Smooth muscle cell (in vitro differentiated cells): ENCODE data around the gene SYCE1L. TPM values are rescaled to one million over a fixed set of nuclear protein-coding genes. Genes with fewer than 3 reads are reported as not detected.
"Not testable (repeated sequence)": the region's sequence is repeated elsewhere in the genome, so short reads cannot be mapped to it uniquely, and the experiment has no call there.

Experiments used
- DNase-seq: peaks from one replicate; lab custom pipeline; 2025; ENCODE audit not compliant: unreplicated experiment; lab: John Stamatoyannopoulos, UW
- H2AFZ ChIP-seq: fragments of 200-600 bp; sonication (generic); 2 replicates; pipeline ENCODE4 v1.6.0; 2016; ENCODE audit warnings: antibody characterized with exemption, low read depth, mild to moderate bottlenecking
- H3F3A ChIP-seq: fragments of 200-600 bp; sonication (generic); 2 replicates; pipeline ENCODE4 v1.6.0; 2017; ENCODE audit warnings: antibody characterized with exemption, low read depth
- H3K27ac ChIP-seq: fragments of 200-600 bp; sonication (generic); 2 replicates; pipeline ENCODE4 v1.5.1; 2016; ENCODE audit warnings: low read depth, mild to moderate bottlenecking
- H3K27me3 ChIP-seq: fragments of 200-600 bp; sonication (generic); 2 replicates; pipeline ENCODE4 v1.6.1; 2016; ENCODE audit warnings: low read depth, mild to moderate bottlenecking
- H3K36me3 ChIP-seq: fragments of 200-600 bp; sonication (generic); 2 replicates; pipeline ENCODE4 v1.5.1; 2016; ENCODE audit warnings: low read depth
- H3K4me1 ChIP-seq: fragments of 200-600 bp; sonication (generic); 2 replicates; pipeline ENCODE4 v1.5.1; 2016; ENCODE audit warnings: low read depth
- H3K4me2 ChIP-seq: fragments of 200-600 bp; sonication (generic); 2 replicates; pipeline ENCODE4 v1.6.0; 2016; ENCODE audit warnings: mild to moderate bottlenecking
- H3K4me3 ChIP-seq: fragments of 200-600 bp; sonication (generic); 2 replicates; pipeline ENCODE4 v1.5.1; 2016; ENCODE audit warnings: mild to moderate bottlenecking
- H3K79me2 ChIP-seq: fragments of 200-600 bp; sonication (generic); 2 replicates; pipeline ENCODE4 v1.6.0; 2016; ENCODE audit warnings: low read depth, mild to moderate bottlenecking
- H3K9ac ChIP-seq: fragments of 200-600 bp; sonication (generic); 2 replicates; pipeline ENCODE4 v1.6.0; 2016; ENCODE audit warnings: low read depth
- H3K9me3 ChIP-seq: fragments of 200-600 bp; sonication (generic); replicated peaks from 2 replicates; pipeline ENCODE4 v1.5.1; 2016; ENCODE audit warnings: low read depth
- H4K20me1 ChIP-seq: fragments of 200-600 bp; sonication (generic); 2 replicates; pipeline ENCODE4 v1.6.0; 2016; ENCODE audit warnings: low read depth
- WGBS: methylation state at CpG from one replicate; pipeline ENCODE4 v1.1.7; 2016; ENCODE audit warnings: low lambda C conversion rate; 5-methylcytosine and 5-hydroxymethylcytosine counted together
- polyA plus RNA-seq: library from polyadenylated mRNA; unstranded; fragments of >200 nt; fragmentation: Nextera tagmentation; extraction: Ambion mirVana; gene quantifications from 2 replicates; pipeline ENCODE4 v1.2.1, GENCODE V29; 2016
- total RNA-seq: library from RNA; depleted of rRNA; stranded (reverse); fragments of >200 nt; gene quantifications from 2 replicates; pipeline ENCODE4 v1.2.3, GENCODE V29; 2014
- TF ChIP-seq, protein P1 (sequence below): fragments of 200-600 bp; sonication (generic); IDR thresholded peaks from 2 replicates; pipeline ENCODE4 v1.5.1; 2017; ENCODE audit warnings: borderline replicate concordance, mild to moderate bottlenecking, antibody characterized with exemption; ENCODE audit not compliant: insufficient read depth, poor library complexity, severe bottlenecking

SYCE1L gene, protein sequence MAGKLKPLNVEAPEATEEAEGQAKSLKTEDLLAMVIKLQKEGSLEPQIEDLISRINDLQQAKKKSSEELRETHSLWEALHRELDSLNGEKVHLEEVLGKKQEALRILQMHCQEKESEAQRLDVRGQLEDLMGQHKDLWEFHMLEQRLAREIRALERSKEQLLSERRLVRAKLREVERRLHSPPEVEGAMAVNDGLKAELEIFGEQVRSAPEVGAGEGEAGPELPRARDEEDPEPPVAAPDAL
- total RNA-seq, result 1.6 and 3.4 TPM in 2 replicates
- 3.7 and 3.8 TPM in 2 replicates for polyA plus RNA-seq

DNA sequence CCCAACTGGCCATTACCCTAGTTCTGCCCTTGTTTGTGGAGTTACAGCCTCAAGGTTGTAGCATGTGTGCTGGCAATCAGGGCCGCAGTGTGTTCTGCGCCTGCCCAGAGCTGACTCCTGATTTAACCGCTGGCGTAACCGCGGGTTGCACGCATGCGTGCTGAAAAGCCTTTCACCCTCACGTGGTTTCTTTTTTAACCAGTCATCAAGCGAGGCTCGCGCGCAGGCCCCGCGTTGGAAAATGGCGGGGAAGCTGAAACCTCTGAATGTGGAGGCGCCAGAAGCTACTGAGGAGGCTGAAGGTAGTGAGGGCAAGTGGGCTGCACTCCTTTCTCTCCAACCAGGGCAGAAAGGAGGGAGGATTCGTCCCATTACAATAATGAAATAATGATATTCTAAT lies at the start of gene SYCE1L:
Gene SYCE1L (plus strand): TSS at position 198 of the 400 bp plus-strand sequence. CDS start 44 bp downstream, at position 242.
- DNase-seq, result no peak
- WGBS, result 90% methylated on average over 18 of the region's 18 CpGs
- Histone ChIP-seq H3K4me2 (no peak within 1 kb of the TSS), H4K20me1 (no peaks in the 10 kb centered on the region), H3K4me3 (no peak within 1 kb of the TSS), H3K27ac (no peak within 1 kb of the TSS), H2AFZ (no peak within 1 kb of the TSS), H3K9ac (no peak within 1 kb of the TSS), H3K27me3 (no peaks in the 10 kb centered on the region), H3K9me3 (no peaks in the 10 kb centered on the region), H3F3A (no peaks in the 10 kb centered on the region), H3K4me1 (no peaks in the 10 kb centered on the region), H3K79me2 (no peaks in the 10 kb centered on the region), H3K36me3 (no peaks in the 10 kb centered on the region)
- TF ChIP-seq, protein P1, sequence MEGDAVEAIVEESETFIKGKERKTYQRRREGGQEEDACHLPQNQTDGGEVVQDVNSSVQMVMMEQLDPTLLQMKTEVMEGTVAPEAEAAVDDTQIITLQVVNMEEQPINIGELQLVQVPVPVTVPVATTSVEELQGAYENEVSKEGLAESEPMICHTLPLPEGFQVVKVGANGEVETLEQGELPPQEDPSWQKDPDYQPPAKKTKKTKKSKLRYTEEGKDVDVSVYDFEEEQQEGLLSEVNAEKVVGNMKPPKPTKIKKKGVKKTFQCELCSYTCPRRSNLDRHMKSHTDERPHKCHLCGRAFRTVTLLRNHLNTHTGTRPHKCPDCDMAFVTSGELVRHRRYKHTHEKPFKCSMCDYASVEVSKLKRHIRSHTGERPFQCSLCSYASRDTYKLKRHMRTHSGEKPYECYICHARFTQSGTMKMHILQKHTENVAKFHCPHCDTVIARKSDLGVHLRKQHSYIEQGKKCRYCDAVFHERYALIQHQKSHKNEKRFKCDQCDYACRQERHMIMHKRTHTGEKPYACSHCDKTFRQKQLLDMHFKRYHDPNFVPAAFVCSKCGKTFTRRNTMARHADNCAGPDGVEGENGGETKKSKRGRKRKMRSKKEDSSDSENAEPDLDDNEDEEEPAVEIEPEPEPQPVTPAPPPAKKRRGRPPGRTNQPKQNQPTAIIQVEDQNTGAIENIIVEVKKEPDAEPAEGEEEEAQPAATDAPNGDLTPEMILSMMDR, result no peak

DNA sequence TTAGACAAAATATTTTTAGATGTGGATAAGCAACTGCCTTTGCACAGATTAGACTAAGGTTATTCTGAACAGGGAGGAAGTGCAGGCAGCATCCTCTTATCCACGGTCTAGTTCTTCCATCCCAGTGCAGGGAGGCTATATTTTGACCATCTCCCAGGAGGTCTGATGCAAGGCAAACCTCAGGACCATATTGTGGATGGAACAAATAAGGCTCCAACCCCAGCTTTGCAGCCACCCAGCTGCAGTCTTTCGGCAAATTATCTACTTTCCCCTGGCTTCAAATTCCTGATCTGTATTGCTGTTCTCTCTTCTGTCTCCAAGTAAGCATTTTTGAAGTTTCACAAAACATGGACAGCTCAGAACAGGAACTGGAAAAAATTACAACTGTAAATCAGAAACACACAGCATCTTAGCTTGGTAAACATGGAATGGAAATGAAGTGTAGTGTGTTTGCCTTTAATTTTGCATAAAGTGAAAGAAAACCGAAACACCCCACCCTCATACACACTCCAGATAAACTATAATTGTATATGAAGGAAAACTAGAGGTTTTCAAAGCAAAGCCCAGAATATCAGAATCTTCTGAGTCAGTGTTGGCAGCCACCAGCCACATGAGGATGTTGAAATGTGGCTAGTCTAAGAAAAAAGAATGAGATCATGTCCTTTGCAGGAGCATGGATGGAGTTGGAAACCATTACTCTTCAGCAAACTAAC lies 41.7 kb upstream of the SYCE1L start:
- Histone ChIP-seq H3K79me2 (no peaks in the 10 kb centered on the region), H3K36me3 (no peaks in the 10 kb centered on the region), H3K4me2 (no peak overlapping the region), H3F3A (no peaks in the 10 kb centered on the region), H4K20me1 (no peaks in the 10 kb centered on the region), H3K27me3 (peaks cover 4% of the 10 kb centered on the region), H3K9ac (no peak overlapping the region), H3K4me1 (no peaks in the 10 kb centered on the region), H3K27ac (peak overlapping the region; percentile 11), H3K9me3 (no peaks in the 10 kb centered on the region), H2AFZ (peak overlapping the region; percentile 77), H3K4me3 (no peak overlapping the region)
- DNase-seq, result no peak
- TF ChIP-seq, protein P1, result no peak
- WGBS, result 37% methylated on average over 3 of the region's 3 CpGs

DNA sequence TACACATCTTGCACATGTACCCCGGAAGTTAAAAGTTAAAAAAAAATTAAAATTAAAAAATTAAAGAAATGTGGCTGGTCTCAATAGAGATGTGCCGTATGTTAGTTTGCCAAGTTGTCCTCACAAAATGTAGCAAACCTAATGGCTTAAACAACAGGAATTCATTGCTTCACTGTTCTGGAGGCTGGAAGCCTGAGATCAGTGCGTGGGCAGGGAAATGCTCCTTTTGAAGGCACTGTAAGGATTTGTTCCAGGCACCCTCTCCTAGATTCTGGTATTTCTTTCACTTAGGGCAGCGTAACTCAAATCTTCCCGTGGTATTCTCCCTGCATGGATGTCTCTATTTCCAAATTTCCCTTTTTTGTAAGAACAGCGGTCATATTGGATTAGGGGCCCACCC lies 40.9 kb upstream of the SYCE1L start:
- no peak for DNase-seq
- Histone ChIP-seq H3K27me3 (peaks cover 7% of the 10 kb centered on the region), H2AFZ (no peak overlapping the region), H3K4me2 (no peak overlapping the region), H3K4me3 (no peak overlapping the region), H3K9me3 (no peaks in the 10 kb centered on the region), H4K20me1 (no peaks in the 10 kb centered on the region), H3K27ac (no peak overlapping the region), H3K36me3 (no peaks in the 10 kb centered on the region), H3K9ac (no peak overlapping the region), H3K4me1 (no peaks in the 10 kb centered on the region), H3F3A (no peaks in the 10 kb centered on the region), H3K79me2 (no peaks in the 10 kb centered on the region)
- TF ChIP-seq, protein P1, result no peak
- 77% methylated on average over 6 of the region's 6 CpGs for WGBS

DNA sequence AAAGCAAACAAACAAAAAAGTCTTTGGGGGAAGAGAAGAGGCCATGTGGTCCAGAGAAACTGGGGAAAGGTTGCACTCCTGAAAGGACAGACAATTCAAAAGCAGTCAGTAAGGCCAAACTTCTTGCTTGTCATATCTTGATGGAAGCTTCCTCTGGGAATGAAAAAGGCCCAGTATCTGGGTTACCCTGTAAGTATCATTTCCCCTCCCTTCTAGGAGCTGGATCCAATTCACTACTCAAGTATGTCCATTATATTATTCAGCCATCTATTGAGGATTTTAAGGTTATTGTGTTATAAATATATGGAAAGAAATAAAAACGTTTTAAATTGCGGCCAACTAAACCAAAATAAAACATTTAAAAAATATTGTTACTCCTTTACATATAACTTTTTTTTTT lies 34.2 kb upstream of the SYCE1L start:
- Histone ChIP-seq H3K27me3 (peaks cover 14% of the 10 kb centered on the region), H3K27ac (no peak overlapping the region), H3K36me3 (no peaks in the 10 kb centered on the region), H3F3A (no peaks in the 10 kb centered on the region), H3K79me2 (no peaks in the 10 kb centered on the region), H4K20me1 (no peaks in the 10 kb centered on the region), H3K9ac (no peak overlapping the region), H3K4me1 (no peaks in the 10 kb centered on the region), H2AFZ (no peak overlapping the region), H3K4me3 (no peak overlapping the region), H3K4me2 (no peak overlapping the region), H3K9me3 (no peaks in the 10 kb centered on the region)
- TF ChIP-seq, protein P1, result no peak
- no peak for DNase-seq
- WGBS, result 83% methylated on average over 2 of the region's 2 CpGs

DNA sequence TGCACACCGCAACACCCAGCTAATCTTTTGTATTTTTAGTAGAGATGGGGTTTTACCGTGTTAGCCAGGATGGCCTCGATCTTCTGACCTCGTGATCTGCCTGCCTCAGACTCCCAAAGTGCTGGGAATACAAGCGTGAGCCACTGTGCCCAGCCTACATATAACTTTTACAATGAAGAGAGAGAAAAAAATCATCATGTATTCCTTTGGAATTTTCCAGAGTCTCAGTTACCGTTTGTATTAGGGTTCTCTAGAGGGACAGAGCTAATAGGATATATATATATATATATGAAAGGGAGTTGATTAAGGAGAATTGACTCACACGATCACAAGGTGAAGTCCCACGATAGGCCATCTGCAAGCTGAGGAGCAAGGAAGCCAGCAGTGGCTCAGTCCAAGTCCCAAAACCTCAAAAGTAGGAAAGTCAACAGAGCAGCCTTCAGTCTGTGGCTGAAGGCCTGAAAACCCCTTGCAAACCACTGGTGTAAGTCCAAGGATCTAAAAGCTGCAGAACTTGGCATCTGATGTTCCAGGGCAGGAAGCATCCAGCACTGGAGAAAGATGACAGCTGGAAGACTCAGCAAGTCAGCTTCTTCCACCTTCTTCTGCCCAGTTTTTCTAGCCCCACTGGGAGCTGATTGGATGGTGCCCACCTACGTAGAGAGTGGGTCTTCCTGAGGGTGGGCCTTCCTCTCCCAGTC lies 33.5 kb upstream of the SYCE1L start:
- not testable (repeated sequence) for H3K27ac ChIP-seq, H3K4me1 ChIP-seq, H3K79me2 ChIP-seq, H3K9ac ChIP-seq, H2AFZ ChIP-seq, H3F3A ChIP-seq, H3K36me3 ChIP-seq, DNase-seq, H3K9me3 ChIP-seq, H3K4me3 ChIP-seq, H3K4me2 ChIP-seq, H4K20me1 ChIP-seq
- H3K27me3 ChIP-seq, result peaks cover 14% of the 10 kb centered on the region
- 93% methylated on average over 9 of the region's 9 CpGs for WGBS
